WI38 (cell line): ENCODE measurements around the gene CCDC181.
"Not testable (repeated sequence)": the region's sequence is repeated elsewhere in the genome, so short reads cannot be mapped to it uniquely, and the experiment has no call there.

Experiments used
- H3K4me3 ChIP-seq: 2 replicates; pipeline ENCODE4 v1.5.1; 2011; ENCODE audit warnings: low read depth, mild to moderate bottlenecking, control low read depth, low read length
- CTCF ChIP-seq: IDR thresholded peaks from 2 replicates; pipeline ENCODE4 v1.5.1; 2012; ENCODE audit warnings: low read depth, mild to moderate bottlenecking, control low read depth, low read length

Gene CCDC181

DNA sequence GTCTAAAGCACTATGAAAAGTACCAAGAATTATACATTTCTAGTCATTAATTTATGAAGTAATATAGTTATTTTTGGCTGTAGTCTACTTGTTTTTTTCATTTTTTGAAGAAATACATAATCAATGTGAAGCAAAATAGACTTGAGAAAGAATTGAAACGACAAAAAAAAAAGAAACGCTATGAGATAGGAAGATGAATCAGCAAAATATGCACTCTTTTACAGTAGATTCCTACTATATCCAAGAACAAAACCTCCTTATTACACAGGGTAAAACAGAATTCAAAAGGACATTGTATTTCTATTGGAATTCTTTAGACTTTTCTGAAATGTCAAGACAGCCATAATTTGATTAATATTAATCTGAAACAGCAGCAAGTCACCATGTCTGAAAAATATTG lies 25.6 kb upstream of the CCDC181 start:
- TF ChIP-seq CTCF: no peak
- H3K4me3 ChIP-seq: no peak overlapping the region

- no peak overlapping the region for H3K4me3 ChIP-seq
- TF ChIP-seq CTCF: no peak
These were observed 24.0 kb upstream of the CCDC181 start for GRCh38 chr1:169451218-169451824.

- no peak for TF ChIP-seq CTCF
- no peak overlapping the region for H3K4me3 ChIP-seq
These were observed 16.6 kb upstream of the CCDC181 start for GRCh38 chr1:169443923-169444322.

GRCh38 chr1:169426174-169426705 lies 1.0 kb downstream of the CCDC181 start:
- H3K4me3 ChIP-seq: no peak overlapping the region
- TF ChIP-seq CTCF: no peak

DNA sequence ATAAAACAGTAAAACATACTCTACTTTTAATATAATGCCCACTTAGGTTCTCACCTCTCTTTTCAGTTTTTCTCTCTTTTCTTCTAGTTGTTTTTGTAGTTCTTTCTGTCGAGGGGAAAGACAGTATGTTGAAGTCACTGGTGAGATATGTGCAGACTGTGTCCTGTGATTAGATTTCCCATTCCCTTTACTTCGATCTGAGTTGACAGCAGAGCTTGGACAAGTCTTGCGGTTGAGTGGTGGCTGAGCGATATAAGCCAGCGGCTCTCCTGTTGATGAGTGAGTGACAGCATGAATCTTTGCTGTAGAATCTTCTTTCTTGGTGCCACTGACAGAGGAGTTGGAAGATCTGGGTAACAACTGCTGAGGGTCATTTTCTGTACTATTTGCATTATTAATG lies 6.0 kb downstream of the CCDC181 start:
- TF ChIP-seq CTCF: no peak
- no peak overlapping the region for H3K4me3 ChIP-seq

GRCh38 chr1:169414952-169415351 lies 12.3 kb downstream of the CCDC181 start:
- H3K4me3 ChIP-seq: no peak overlapping the region
- no peak for TF ChIP-seq CTCF

- H3K4me3 ChIP-seq: not testable (repeated sequence)
These were observed 18.9 kb downstream of the CCDC181 start for GRCh38 chr1:169408340-169408739.

GRCh38 chr1:169402578-169402977 lies 24.7 kb downstream of the CCDC181 start:
- H3K4me3 ChIP-seq: not testable (repeated sequence)
